ENCODE data around the gene RAE1.

RAE1 gene

GRCh38 chr20:57326667-57327455, 24.2 kb upstream of the RAE1 start:
- no peak for DNase-seq (ENCODE audit: low read depth)
- no peak overlapping the region for H3K4me3 ChIP-seq (ENCODE audit: low read depth, low read length)
- TF ChIP-seq, protein P1, sequence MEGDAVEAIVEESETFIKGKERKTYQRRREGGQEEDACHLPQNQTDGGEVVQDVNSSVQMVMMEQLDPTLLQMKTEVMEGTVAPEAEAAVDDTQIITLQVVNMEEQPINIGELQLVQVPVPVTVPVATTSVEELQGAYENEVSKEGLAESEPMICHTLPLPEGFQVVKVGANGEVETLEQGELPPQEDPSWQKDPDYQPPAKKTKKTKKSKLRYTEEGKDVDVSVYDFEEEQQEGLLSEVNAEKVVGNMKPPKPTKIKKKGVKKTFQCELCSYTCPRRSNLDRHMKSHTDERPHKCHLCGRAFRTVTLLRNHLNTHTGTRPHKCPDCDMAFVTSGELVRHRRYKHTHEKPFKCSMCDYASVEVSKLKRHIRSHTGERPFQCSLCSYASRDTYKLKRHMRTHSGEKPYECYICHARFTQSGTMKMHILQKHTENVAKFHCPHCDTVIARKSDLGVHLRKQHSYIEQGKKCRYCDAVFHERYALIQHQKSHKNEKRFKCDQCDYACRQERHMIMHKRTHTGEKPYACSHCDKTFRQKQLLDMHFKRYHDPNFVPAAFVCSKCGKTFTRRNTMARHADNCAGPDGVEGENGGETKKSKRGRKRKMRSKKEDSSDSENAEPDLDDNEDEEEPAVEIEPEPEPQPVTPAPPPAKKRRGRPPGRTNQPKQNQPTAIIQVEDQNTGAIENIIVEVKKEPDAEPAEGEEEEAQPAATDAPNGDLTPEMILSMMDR (IDR thresholded peaks at IDR 0.05; ENCODE audit: insufficient read depth, low read depth, low read length, missing control alignments), result no peak

- TF ChIP-seq, protein P1 (IDR thresholded peaks at IDR 0.05; ENCODE audit: insufficient read depth, low read depth, low read length, missing control alignments), result no peak
- DNase-seq (ENCODE audit: low read depth), result no peak
- H3K4me3 ChIP-seq (ENCODE audit: low read depth, low read length), result no peak overlapping the region
These were observed 23.2 kb upstream of the RAE1 start for GRCh38 chr20:57327820-57328219.

DNA sequence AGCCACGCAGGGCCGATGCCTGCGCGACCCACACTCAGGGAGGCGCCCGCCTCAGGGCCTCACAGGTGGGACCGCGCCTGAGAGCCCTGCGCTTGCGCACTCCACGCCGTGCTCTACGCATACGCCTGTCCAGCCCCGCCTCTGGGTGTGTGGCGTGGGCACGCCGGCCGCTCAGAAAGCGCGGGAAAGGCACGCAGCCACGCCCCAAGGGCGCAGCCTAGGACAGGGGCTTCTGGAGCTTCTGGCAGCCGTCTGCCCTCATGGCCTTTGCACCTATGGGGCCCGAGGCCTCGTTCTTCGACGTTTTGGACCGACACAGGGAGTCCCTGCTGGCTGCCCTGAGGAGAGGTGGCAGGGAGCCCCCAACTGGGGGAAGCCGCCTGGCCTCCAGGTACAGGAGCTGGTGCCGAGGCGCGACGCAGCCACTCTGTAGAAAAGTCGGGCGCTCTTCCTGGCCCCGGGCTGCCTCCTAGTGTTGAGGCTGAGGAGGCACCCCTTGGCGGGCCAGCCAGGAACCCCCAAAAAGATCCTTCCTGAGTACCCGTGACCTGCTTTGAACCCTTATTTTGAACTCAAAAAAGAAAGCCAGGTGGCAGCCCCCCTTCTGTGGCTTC, 21.3 kb upstream of the RAE1 start, which contains the start of gene SPO11:
Gene SPO11 (plus strand): TSS at position 196 of the 614 bp plus-strand sequence. CDS start 65 bp downstream, at position 261.
- DNase-seq (ENCODE audit: low read depth), result no peak
- TF ChIP-seq, protein P1 (IDR thresholded peaks at IDR 0.05; ENCODE audit: insufficient read depth, low read depth, low read length, missing control alignments), result peak; percentile 24
- no peak within 1 kb of the TSS for H3K4me3 ChIP-seq (ENCODE audit: low read depth, low read length)

DNA sequence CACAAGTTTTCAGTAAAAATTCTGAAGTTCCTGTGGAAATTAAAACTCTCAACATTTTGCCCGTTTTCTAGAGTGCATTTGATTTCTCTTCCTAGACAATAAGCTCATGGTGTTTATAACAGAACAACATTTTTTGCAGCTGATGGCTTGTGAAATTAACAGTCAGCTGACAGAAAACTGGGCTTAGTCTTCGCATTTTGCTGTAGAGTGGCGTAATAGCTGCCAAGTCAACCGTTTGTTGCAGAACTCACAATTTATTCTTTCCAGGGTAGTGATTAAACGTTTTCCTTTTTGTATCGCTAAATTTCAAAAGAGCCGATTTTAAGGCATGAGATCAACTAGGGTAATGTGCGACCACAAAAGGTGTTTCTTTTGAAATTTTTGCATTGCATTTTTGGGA, 20.1 kb upstream of the RAE1 start:
- DNase-seq (ENCODE audit: low read depth), result no peak
- H3K4me3 ChIP-seq (ENCODE audit: low read depth, low read length), result no peak overlapping the region
- TF ChIP-seq, protein P1 (IDR thresholded peaks at IDR 0.05; ENCODE audit: insufficient read depth, low read depth, low read length, missing control alignments), result no peak

- TF ChIP-seq, protein P1 (IDR thresholded peaks at IDR 0.05; ENCODE audit: insufficient read depth, low read depth, low read length, missing control alignments), result no peak
- H3K4me3 ChIP-seq (ENCODE audit: low read depth, low read length), result no peak overlapping the region
- no peak for DNase-seq (ENCODE audit: low read depth)
These were observed 18.7 kb upstream of the RAE1 start for GRCh38 chr20:57332105-57333089.

DNA sequence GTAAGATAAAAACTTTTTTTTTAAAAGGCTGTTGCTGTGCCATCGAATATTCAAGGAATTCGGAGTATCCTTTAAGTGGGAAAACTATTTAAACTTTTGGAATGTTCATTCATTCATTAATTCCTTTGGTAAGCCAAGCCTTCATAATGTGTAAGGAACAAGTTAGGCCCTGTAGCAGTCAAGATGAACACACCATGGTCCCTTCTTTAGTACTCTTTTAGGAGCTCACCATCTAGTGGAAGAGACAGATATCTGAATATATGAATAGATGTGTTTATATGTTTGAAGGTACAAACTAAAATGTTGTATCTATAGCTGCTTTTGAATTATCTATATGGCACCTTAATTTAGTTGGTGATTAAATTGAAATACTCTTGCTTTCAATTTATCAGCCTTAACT, 15.7 kb upstream of the RAE1 start:
- no peak overlapping the region for H3K4me3 ChIP-seq (ENCODE audit: low read depth, low read length)
- TF ChIP-seq, protein P1 (IDR thresholded peaks at IDR 0.05; ENCODE audit: insufficient read depth, low read depth, low read length, missing control alignments), result no peak
- DNase-seq (ENCODE audit: low read depth), result no peak

Measured in GM12865 (cell line).